Muscle of leg (tissue), 11 donors: ENCODE results near the gene COL4A6. TPM values are rescaled to one million over a fixed set of nuclear protein-coding genes. Genes with fewer than 3 reads are reported as not detected.
A peak's percentile ranks its signal among the peaks of the same experiment; 100 is the strongest.

ENCODE experiments used
- DNase-seq: peaks from one replicate; pipeline ENCODE4 v3.0.0; 2013
- H3K27ac ChIP-seq: one replicate; pipeline ENCODE4 v1.5.1; 2013; ENCODE audit warnings: mild to moderate bottlenecking, low read length, control low read depth
- H3K27me3 ChIP-seq: one replicate; pipeline ENCODE4 v1.6.1; 2013; ENCODE audit warnings: low read length; ENCODE audit not compliant: control insufficient read depth, insufficient read depth
- H3K36me3 ChIP-seq: one replicate; pipeline ENCODE4 v1.6.1; 2013; ENCODE audit warnings: low read length; ENCODE audit not compliant: control insufficient read depth, insufficient read depth
- H3K4me1 ChIP-seq: one replicate; pipeline ENCODE4 v1.6.1; 2013; ENCODE audit warnings: low read length; ENCODE audit not compliant: control insufficient read depth, insufficient read depth
- H3K4me3 ChIP-seq: one replicate; pipeline ENCODE4 v1.5.1; 2013; ENCODE audit warnings: low read length, control low read depth
- H3K9me3 ChIP-seq: replicated peaks from 2 replicates; pipeline ENCODE4 v1.6.1; 2013; ENCODE audit warnings: low read depth, low read length; ENCODE audit not compliant: control insufficient read depth
- WGBS: methylation state at CpG from one replicate; pipeline ENCODE4 v1.1.5; 2013; ENCODE audit warnings: missing lambda C conversion rate; ENCODE audit not compliant: insufficient coverage; 5-methylcytosine and 5-hydroxymethylcytosine counted together
- polyA plus RNA-seq, 8 donors: library from polyadenylated mRNA; unstranded; fragments of 120-200 nt; gene quantifications; one replicate each; pipeline versions ENCODE4 v1.2.1 to v1.2.3, GENCODE V29; 2013; ENCODE audit warnings: inconsistent platforms in 1 of 8, low replicate concordance in 1 of 8; ENCODE audit not compliant: insufficient read length in 8 of 8, insufficient read depth in 1 of 8
- total RNA-seq: library from RNA; stranded (reverse); fragments of 120-200 nt; gene quantifications from one replicate; pipeline ENCODE4 v1.2.4, GENCODE V29; 2013

The COL4A6 gene
- total and polyA plus RNA-seq, 9 donors, result 1.6 to 3.5 (median 1.9) TPM

DNA sequence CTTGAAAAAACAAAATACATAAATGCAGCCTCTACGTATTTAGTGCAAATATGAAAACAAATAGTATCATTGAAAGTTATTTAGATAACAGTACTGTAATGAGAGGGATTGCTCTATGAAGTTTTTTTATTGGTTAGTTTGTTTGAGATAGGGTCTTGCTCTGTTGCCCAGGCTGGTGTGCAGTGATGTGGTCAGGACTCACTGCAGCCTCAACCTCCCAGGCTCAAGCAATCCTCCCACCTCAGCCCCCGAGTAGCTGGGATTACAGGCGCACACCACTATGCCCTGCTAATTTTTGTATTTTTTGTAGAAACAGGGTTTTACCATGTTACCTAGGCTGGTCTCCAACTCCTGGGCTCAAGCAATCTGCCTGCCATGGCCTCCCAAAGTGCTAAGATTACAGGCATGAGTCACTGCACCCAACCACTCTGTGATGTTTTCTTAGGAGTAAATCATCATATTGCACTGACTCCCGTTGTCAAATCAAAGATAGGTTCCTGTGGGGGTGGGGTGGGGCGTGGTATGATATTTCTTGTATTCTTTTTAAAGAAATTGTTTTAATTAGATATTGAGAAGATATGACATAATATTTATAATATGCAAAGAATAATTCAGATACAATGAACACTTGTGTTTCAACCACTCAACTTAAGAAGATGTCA is 270.9 kb downstream of the COL4A6 start:
- H3K36me3 ChIP-seq, result no peaks in the 10 kb centered on the region
- no peak overlapping the region for H3K27ac ChIP-seq
- no peak overlapping the region for H3K4me3 ChIP-seq
- no peaks in the 10 kb centered on the region for H3K4me1 ChIP-seq
- peaks cover 38% of the 10 kb centered on the region for H3K27me3 ChIP-seq
- DNase-seq, result no peak
- H3K9me3 ChIP-seq, result no peaks in the 10 kb centered on the region
- WGBS, result 90% methylated on average over 2 of the region's 5 CpGs

DNA sequence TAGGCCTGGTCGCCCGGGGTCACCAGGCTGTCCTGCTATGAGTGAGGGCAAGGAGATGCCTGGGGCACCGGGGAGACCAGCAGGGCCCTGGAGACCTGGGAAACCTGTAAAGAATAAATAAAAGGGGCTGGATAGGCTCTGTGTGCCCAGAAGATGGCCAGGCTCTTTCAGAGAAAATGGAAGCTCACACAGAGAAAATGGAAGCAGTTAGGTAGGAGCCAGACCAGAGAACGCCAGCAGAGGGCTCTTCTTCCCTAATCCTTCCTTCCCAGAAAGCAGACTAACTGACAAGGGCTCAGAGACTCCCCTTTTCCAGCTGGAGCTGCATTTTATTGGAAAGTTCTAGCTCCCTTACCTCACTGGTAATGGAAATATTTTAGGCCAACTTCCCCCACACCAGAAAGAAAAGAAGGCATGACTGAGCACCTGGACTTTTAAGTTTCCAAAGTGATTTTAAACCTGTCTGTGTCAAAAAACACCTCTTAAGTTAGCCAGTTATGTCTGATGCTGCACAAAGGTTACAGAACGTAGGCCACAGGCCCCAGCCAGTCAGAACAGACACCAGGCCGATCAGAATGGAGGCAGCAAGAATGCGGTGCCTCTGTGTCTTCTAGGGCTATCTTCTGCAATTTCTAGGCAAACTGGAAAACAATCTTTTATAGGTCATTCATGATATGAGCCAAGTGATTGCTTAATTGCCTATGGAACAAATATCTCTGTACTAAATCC is 272.7 kb downstream of the COL4A6 start:
- Histone ChIP-seq H3K4me1 (no peaks in the 10 kb centered on the region), H3K36me3 (no peaks in the 10 kb centered on the region), H3K27me3 (peaks cover 39% of the 10 kb centered on the region), H3K4me3 (no peak overlapping the region), H3K27ac (no peak overlapping the region), H3K9me3 (no peaks in the 10 kb centered on the region)
- WGBS, result 36% methylated on average over 2 of the region's 7 CpGs
- DNase-seq, result peak; percentile 52

DNA sequence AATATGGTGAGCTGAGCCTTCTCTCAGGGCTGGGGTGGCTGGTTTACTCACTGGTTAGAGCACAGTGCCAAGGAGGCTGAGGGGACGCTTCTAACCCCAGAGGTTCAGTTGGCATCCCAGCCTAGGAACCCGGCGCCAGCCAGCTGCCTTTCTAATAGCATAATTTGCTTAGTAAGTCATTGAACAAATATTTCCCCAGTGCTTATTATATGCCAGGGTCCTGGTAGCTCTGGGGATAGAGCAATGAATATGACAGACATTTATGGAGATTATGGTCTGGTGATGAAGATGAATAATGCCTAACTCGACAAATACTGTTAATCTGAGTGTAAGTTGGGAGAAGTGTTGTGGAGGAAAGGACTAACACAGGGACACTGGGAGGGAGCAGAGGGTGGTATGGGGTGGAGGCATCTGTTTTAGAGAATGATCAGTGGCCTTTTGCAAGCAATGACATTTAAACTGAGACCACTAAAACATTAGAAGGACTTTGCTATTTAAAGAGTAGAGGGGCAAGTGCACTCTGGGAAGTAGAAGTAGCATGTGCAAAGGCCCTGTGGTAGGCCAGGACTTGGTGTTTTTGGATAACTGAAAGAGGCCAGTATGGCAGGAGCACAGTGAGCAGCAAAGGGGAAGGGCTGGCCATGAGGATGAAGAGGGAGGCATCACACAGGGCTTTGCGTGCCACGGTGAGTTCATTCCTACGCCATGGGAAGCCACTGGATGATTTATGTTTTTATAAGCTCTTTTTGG is 274.7 kb downstream of the COL4A6 start:
- WGBS, result 91% methylated on average over 4 of the region's 7 CpGs
- no peaks in the 10 kb centered on the region for H3K36me3 ChIP-seq
- peaks cover 35% of the 10 kb centered on the region for H3K27me3 ChIP-seq
- DNase-seq, result no peak
- H3K4me1 ChIP-seq, result no peaks in the 10 kb centered on the region
- no peaks in the 10 kb centered on the region for H3K9me3 ChIP-seq
- no peak overlapping the region for H3K4me3 ChIP-seq
- no peak overlapping the region for H3K27ac ChIP-seq

DNA sequence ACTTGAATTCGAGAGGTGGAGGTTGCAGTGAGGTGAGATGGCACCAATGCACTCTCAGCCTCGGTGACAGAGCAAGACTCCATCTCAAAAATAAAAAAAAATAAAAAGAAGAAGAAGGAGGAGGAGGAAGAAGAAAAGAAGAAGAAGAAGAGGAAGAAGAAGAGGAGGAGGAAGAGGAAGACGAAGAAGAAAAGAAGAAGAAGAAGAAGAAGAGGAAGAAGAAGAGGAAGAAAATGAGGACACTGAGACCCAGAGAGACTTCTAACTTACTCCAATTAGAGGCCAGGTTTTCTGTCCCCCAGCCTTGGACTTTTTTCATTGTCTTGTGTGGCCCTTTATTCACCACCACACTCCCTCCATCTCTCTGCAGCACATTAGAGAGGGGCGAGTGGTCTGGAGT is 276.0 kb downstream of the COL4A6 start:
- no peak for DNase-seq
- H3K9me3 ChIP-seq, result no peaks in the 10 kb centered on the region
- 70% methylated on average over 1 of the region's 4 CpGs for WGBS

DNA sequence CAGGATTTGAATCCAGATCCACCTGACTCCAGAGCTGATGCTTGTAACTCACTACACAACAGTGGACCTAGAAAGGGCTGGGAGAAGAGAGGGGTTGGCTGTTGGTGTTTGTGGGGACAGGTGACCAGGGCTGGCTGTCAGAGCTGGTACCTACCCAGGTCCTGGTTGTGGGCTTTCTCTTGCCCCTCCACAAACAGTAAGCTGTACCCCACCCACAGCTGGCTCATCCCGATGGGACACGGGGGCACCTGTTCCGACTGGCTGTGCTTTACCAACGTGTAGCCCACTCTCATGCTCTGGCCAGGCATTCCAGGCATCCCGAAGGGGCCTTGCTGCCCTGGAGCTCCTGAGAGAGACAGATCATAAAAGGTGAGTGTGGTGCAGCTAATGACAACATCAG is 277.9 kb downstream of the COL4A6 start:
- Histone ChIP-seq H3K4me3 (no peak overlapping the region), H3K9me3 (no peaks in the 10 kb centered on the region), H3K4me1 (no peaks in the 10 kb centered on the region), H3K36me3 (no peaks in the 10 kb centered on the region), H3K27me3 (peaks cover 45% of the 10 kb centered on the region), H3K27ac (no peak overlapping the region)
- WGBS, result 73% methylated on average over 3 of the region's 5 CpGs
- no peak for DNase-seq

More for the DNA sequence above, 276.0 kb downstream of the COL4A6 start:
- no peaks in the 10 kb centered on the region for H3K36me3 ChIP-seq
- H3K4me1 ChIP-seq, result no peaks in the 10 kb centered on the region
- H3K27ac ChIP-seq, result no peak overlapping the region
- H3K27me3 ChIP-seq, result peaks cover 42% of the 10 kb centered on the region
- H3K4me3 ChIP-seq, result no peak overlapping the region

DNA sequence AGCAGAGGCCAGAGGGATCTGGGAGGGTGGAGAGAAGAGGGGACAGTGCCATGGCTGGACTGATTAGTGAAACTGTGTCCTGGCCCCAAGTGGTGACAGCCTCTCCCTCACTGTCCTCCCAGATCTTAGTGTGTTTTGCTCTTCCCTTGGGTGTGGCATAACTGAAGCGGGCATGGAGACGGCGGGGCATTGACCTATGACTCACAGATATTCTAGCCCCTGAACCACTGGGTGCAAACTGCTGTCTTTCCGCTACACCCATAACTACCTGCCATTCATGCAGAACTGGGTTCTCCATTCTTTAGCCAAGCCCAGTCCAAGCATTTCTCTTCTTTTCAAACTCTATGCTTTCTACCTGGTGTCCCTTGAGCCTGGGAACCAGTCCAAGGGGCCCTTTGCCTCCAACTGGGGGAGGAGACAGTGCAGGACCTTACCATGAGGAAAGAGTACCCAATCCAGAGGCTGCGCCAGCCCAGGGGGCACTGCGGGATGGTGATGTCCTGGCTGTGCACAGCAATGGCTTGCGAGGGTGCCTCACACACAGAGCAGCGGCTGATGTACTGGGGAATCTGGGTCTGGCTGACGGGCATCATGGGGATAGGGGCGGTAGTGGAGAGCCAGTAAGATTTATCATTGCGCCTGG is 279.1 kb downstream of the COL4A6 start:
- Histone ChIP-seq H3K27ac (no peak overlapping the region), H3K27me3 (peaks cover 40% of the 10 kb centered on the region), H3K4me3 (no peak overlapping the region), H3K4me1 (no peaks in the 10 kb centered on the region), H3K36me3 (no peaks in the 10 kb centered on the region), H3K9me3 (no peaks in the 10 kb centered on the region)
- 85% methylated on average over 11 of the region's 11 CpGs for WGBS
- no peak for DNase-seq

DNA sequence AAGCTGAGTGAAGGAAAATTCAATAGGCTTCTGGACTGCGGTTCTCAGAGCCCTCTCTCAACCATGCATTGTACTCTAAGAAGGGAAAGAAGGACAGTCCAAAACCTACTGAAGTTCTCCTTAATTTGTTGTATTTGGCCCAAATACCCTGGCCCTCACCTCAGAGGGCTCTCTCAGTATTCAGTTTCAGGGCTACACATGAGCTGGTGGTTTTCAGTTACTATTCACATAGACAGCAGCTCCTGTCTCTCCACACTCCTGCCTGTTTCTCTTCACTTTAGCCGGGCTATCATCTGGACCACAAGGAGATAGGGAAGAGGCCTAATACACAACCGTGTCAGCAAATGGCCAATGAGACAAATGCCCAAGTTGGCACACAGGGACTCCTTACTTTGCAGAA is 280.6 kb downstream of the COL4A6 start:
- H3K27me3 ChIP-seq, result peaks cover 36% of the 10 kb centered on the region
- no peaks in the 10 kb centered on the region for H3K4me1 ChIP-seq
- H3K4me3 ChIP-seq, result no peak overlapping the region
- WGBS, result 79% methylated on average over 2 of the region's 3 CpGs
- no peaks in the 10 kb centered on the region for H3K9me3 ChIP-seq
- no peak for DNase-seq
- H3K27ac ChIP-seq, result no peak overlapping the region
- H3K36me3 ChIP-seq, result peaks cover 2% of the 10 kb centered on the region

DNA sequence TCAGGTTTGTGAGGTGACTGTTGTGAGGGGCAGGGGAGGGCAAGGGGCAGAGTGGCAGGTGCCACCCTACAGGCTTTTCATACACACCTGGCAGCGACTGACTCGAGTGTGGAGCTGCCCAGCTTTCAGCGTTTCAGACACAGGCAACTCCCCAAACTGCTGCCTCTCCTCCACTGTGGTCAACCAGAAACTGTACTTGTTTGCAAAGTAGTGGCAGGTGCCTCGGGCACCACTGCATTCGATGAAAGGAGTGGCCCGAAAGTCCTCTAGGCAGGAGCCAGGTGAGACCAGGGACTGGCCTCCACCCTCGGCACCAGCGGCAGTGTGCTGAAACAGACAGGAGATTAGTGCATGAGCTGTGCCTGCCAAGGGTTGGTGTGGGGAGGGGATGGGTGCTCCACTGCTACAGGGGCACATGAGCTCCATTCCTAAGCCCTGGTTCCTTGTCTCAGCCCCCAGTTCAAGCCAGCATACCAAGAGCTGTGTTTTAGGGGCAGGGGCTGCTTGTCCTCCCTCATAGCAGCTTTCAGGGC is 281.2 kb downstream of the COL4A6 start:
- DNase-seq, result no peak
- Histone ChIP-seq H3K4me1 (no peaks in the 10 kb centered on the region), H3K27me3 (peaks cover 39% of the 10 kb centered on the region), H3K36me3 (peaks cover 5% of the 10 kb centered on the region), H3K9me3 (no peaks in the 10 kb centered on the region), H3K27ac (no peak overlapping the region), H3K4me3 (no peak overlapping the region)
- WGBS, result 89% methylated on average over 8 of the region's 8 CpGs

DNA sequence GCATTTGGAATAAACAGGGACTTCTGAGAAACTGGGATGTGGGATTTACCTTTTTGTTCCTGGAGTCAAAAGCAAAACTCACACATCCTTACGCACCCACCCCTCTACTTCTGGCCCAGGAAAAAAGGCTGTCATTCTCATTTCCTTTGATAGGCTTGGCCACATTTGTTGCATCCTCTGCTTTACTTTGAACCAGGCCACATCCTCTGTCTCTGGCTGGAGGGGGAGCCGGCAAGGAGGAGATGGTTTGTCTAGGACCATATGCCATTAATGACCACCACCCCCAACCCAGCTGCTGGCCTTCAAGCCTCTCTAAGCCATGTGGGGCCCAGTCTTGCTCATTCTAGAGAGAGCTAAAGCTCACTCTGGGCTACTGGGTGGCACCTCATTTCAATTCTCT is 282.1 kb downstream of the COL4A6 start:
- H3K27me3 ChIP-seq, result peaks cover 34% of the 10 kb centered on the region
- 50% methylated on average over 1 of the region's 2 CpGs for WGBS
- no peaks in the 10 kb centered on the region for H3K9me3 ChIP-seq
- peaks cover 5% of the 10 kb centered on the region for H3K36me3 ChIP-seq
- H3K4me3 ChIP-seq, result no peak overlapping the region
- H3K4me1 ChIP-seq, result no peaks in the 10 kb centered on the region
- no peak overlapping the region for H3K27ac ChIP-seq
- DNase-seq, result no peak

DNA sequence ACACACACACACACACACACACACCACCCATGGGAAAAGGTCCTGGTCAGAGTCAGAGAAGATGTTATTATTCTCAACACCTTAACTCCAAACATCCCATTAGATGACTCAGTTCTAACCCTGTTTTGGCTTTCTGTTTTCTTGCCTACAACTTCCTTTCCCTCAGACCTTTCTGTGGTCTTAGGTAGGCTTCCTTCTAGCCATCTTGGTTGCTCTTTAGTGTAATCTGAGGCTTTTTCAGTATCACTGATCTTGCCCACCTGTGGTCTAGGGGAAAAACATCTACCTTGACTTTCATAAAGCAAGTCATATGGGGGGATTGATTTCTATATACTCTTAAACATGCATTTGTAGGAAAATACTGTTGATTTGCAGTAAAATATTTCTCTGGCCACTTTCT is 289.7 kb downstream of the COL4A6 start:
- H3K4me1 ChIP-seq, result no peaks in the 10 kb centered on the region
- peaks cover 9% of the 10 kb centered on the region for H3K36me3 ChIP-seq
- H3K27ac ChIP-seq, result no peak overlapping the region
- no peak for DNase-seq
- H3K9me3 ChIP-seq, result no peaks in the 10 kb centered on the region
- H3K27me3 ChIP-seq, result peaks cover 11% of the 10 kb centered on the region
- H3K4me3 ChIP-seq, result no peak overlapping the region
